Panc1 (cell line): ENCODE measurements around the gene C9orf43. TPM values are rescaled to one million over a fixed set of nuclear protein-coding genes. Genes with fewer than 3 reads are reported as not detected.

Source experiments
- ATAC-seq: fragments of 200-7000 bp; cut with Tn5 transposase; 2 replicates; pipeline ENCODE4 v1.9.1; 2020; ENCODE audit warnings: mild to moderate bottlenecking, moderate library complexity
- BruUV-seq: library from RNA; stranded (reverse); fragments of 400-500 nt; replicated peaks from 2 replicates; lab custom pipeline; 2021; lab: Mats Ljungman, UMichigan
- CTCF ChIA-PET: fragments of 300-600 bp; sonication (Branson Sonifier 250); formaldehyde crosslinking; loops from one replicate; lab custom pipeline; 2022; ENCODE audit warnings: antibody characterized with exemption; lab: Charles Lee
- POLR2A ChIA-PET: fragments of 300-600 bp; sonication (Branson Sonifier 250); formaldehyde crosslinking; loops from one replicate; lab custom pipeline; 2022; ENCODE audit warnings: antibody characterized with exemption; lab: Charles Lee
- DNase-seq: peaks from one replicate; pipeline ENCODE4 v3.0.0-alpha.2; 2010; ENCODE audit warnings: low read depth, low spot score
- H3K27ac ChIP-seq: 2 replicates; pipeline ENCODE4 v1.5.1; 2011; ENCODE audit warnings: mild to moderate bottlenecking, low read length, inconsistent platforms
- H3K27me3 ChIP-seq: fragments of 200-500 bp; sonication (Bioruptor generic); 2 replicates; pipeline ENCODE4 v1.6.0; 2014; ENCODE audit warnings: low read length, inconsistent platforms; ENCODE audit not compliant: control insufficient read depth, insufficient read depth
- H3K36me3 ChIP-seq: fragments of 200-500 bp; sonication (Bioruptor generic); 2 replicates; pipeline ENCODE4 v1.5.1; 2014; ENCODE audit warnings: inconsistent platforms, mild to moderate bottlenecking, low read length, moderate library complexity; ENCODE audit not compliant: control insufficient read depth, insufficient read depth
- H3K4me1 ChIP-seq: 2 replicates; pipeline ENCODE4 v1.5.1; 2011; ENCODE audit warnings: inconsistent platforms, mild to moderate bottlenecking, low read length, moderate library complexity; ENCODE audit not compliant: control insufficient read depth, insufficient read depth
- H3K4me3 ChIP-seq, 2 experiments: 2 replicates each; pipeline ENCODE4 v1.5.1; 2011 to 2012; ENCODE audit warnings: low read depth in 2 of 2, low read length in 2 of 2, mild to moderate bottlenecking in 2 of 2, inconsistent platforms in 1 of 2, moderate library complexity in 1 of 2
- H3K9me3 ChIP-seq: fragments of 200-500 bp; sonication (Bioruptor generic); 2 replicates; pipeline ENCODE4 v1.5.1; 2014; ENCODE audit warnings: low read depth, mild to moderate bottlenecking, inconsistent platforms, low read length, moderate library complexity; ENCODE audit not compliant: control insufficient read depth, insufficient read depth
- POLR2AphosphoS5 ChIP-seq: IDR thresholded peaks from 2 replicates; pipeline ENCODE4 v1.6.1; 2012; ENCODE audit warnings: mild to moderate bottlenecking, low read depth, low read length, moderate library complexity
- SIN3A ChIP-seq: IDR thresholded peaks from 2 replicates; pipeline ENCODE4 v1.6.1; 2012; ENCODE audit warnings: low read depth, mild to moderate bottlenecking, low read length, moderate library complexity, borderline replicate concordance; ENCODE audit not compliant: insufficient read depth
- TCF7L2 ChIP-seq: IDR thresholded peaks from 2 replicates; pipeline ENCODE4 v1.6.1; 2011; ENCODE audit warnings: mild to moderate bottlenecking, low read depth, low read length, inconsistent platforms
- in situ Hi-C: cut with HindIII; loops from 2 replicates; pipeline ENCODE4 v1.10.0; 2016; ENCODE audit warnings: low sequenced_read_pairs, low pct_unique_long_range_greater_than_20kb
- intact Hi-C: fragments of 100-400 bp; cut with micrococcal nuclease; formaldehyde crosslinking; loops from one replicate; pipeline ENCODE4 v1.10.0; 2022; ENCODE audit not compliant: unreplicated experiment
- total RNA-seq: library from RNA; stranded (reverse); gene quantifications from one replicate; pipeline ENCODE4 v1.2.1, GENCODE V29; 2021; ENCODE audit not compliant: unreplicated experiment
- TF ChIP-seq, protein P1 (sequence below), 2 experiments: IDR thresholded peaks; 2 replicates each; pipeline ENCODE4 v1.6.1; 2011 to 2012; ENCODE audit warnings: low read depth in 2 of 2, control low read depth in 1 of 2, low read length in 1 of 2, mild to moderate bottlenecking in 1 of 2, moderate library complexity in 1 of 2; ENCODE audit not compliant: insufficient read depth in 1 of 2
- TF ChIP-seq, protein P2 (sequence below): fragments of 450-650 bp; IDR thresholded peaks from 2 replicates; pipeline ENCODE4 v1.5.1; 2017; ENCODE audit warnings: mild to moderate bottlenecking

The C9orf43 gene
- total RNA-seq, 1 experiment from 2014 or later: 1.2 TPM

GRCh38 chr9:113389451-113389850 is 21.1 kb upstream of the C9orf43 start:
- no peak for TF ChIP-seq POLR2AphosphoS5
- TF ChIP-seq, protein P1, sequence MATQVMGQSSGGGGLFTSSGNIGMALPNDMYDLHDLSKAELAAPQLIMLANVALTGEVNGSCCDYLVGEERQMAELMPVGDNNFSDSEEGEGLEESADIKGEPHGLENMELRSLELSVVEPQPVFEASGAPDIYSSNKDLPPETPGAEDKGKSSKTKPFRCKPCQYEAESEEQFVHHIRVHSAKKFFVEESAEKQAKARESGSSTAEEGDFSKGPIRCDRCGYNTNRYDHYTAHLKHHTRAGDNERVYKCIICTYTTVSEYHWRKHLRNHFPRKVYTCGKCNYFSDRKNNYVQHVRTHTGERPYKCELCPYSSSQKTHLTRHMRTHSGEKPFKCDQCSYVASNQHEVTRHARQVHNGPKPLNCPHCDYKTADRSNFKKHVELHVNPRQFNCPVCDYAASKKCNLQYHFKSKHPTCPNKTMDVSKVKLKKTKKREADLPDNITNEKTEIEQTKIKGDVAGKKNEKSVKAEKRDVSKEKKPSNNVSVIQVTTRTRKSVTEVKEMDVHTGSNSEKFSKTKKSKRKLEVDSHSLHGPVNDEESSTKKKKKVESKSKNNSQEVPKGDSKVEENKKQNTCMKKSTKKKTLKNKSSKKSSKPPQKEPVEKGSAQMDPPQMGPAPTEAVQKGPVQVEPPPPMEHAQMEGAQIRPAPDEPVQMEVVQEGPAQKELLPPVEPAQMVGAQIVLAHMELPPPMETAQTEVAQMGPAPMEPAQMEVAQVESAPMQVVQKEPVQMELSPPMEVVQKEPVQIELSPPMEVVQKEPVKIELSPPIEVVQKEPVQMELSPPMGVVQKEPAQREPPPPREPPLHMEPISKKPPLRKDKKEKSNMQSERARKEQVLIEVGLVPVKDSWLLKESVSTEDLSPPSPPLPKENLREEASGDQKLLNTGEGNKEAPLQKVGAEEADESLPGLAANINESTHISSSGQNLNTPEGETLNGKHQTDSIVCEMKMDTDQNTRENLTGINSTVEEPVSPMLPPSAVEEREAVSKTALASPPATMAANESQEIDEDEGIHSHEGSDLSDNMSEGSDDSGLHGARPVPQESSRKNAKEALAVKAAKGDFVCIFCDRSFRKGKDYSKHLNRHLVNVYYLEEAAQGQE (IDR thresholded peaks at IDR 0.05; ENCODE audit: insufficient read depth in 1 of 2, low read depth in 2 of 2, low read length in 1 of 2): no peak
- TF ChIP-seq SIN3A: no peak
- no peak for TF ChIP-seq TCF7L2
- TF ChIP-seq, protein P2, sequence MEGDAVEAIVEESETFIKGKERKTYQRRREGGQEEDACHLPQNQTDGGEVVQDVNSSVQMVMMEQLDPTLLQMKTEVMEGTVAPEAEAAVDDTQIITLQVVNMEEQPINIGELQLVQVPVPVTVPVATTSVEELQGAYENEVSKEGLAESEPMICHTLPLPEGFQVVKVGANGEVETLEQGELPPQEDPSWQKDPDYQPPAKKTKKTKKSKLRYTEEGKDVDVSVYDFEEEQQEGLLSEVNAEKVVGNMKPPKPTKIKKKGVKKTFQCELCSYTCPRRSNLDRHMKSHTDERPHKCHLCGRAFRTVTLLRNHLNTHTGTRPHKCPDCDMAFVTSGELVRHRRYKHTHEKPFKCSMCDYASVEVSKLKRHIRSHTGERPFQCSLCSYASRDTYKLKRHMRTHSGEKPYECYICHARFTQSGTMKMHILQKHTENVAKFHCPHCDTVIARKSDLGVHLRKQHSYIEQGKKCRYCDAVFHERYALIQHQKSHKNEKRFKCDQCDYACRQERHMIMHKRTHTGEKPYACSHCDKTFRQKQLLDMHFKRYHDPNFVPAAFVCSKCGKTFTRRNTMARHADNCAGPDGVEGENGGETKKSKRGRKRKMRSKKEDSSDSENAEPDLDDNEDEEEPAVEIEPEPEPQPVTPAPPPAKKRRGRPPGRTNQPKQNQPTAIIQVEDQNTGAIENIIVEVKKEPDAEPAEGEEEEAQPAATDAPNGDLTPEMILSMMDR: no peak
- CTCF ChIA-PET: no interaction called here
- in situ Hi-C loops: no loop called here

GRCh38 chr9:113390192-113390960 is 20.2 kb upstream of the C9orf43 start:
- Histone ChIP-seq H3K4me3 (no peak overlapping the region), H3K27me3 (no peaks in the 10 kb centered on the region), H3K27ac (no peak overlapping the region), H3K4me1 (no peaks in the 10 kb centered on the region), H3K36me3 (no peaks in the 10 kb centered on the region), H3K9me3 (no peaks in the 10 kb centered on the region)
- ChIA-PET CTCF (no interaction called here), POLR2A (no interaction called here)
- no peak for DNase-seq
- no peak for ATAC-seq
- BruUV-seq: no TSS peak
- in situ Hi-C loops: no loop called here
- TF ChIP-seq TCF7L2 (no peak), POLR2AphosphoS5 (no peak), SIN3A (no peak)
- TF ChIP-seq, protein P2: no peak
- TF ChIP-seq, protein P1 (IDR thresholded peaks at IDR 0.05; ENCODE audit: insufficient read depth in 1 of 2, low read depth in 2 of 2, low read length in 1 of 2): no peak
- intact Hi-C loops: no loop called here

More at GRCh38 chr9:113389451-113389850, 21.1 kb upstream of the C9orf43 start:
- ATAC-seq: no peak
- Histone ChIP-seq H3K9me3 (no peaks in the 10 kb centered on the region), H3K27me3 (no peaks in the 10 kb centered on the region), H3K27ac (no peak overlapping the region), H3K4me1 (no peaks in the 10 kb centered on the region), H3K36me3 (no peaks in the 10 kb centered on the region), H3K4me3 (no peak overlapping the region)
- BruUV-seq: no TSS peak
- intact Hi-C loops: no loop called here
- POLR2A ChIA-PET: no interaction called here
- no peak for DNase-seq
